GM12878 (cell line): Measurements from ENCODE around the gene ZNF282. TPM values are rescaled to one million over a fixed set of nuclear protein-coding genes. Genes with fewer than 3 reads are reported as not detected.

Experiments used
- ATAC-seq: fragments of 200-7000 bp; cut with Tn5 transposase; 3 replicates; pipeline ENCODE4 v1.9.1; 2020; ENCODE audit warnings: mild to moderate bottlenecking, moderate library complexity
- BruUV-seq: library from RNA; stranded (reverse); fragments of 400-500 nt; replicated peaks from 2 replicates; lab custom pipeline; 2021; lab: Mats Ljungman, UMichigan
- CTCF ChIA-PET: fragments of 300-600 bp; sonication (Branson Sonifier 250); formaldehyde crosslinking; extraction: SDS; loops from one replicate; lab custom pipeline; 2021; ENCODE audit warnings: inconsistent platforms; lab: Yijun Ruan, JAX
- POLR2A ChIA-PET: fragments of 350-600 bp; formaldehyde crosslinking; extraction: SDS; loops from one replicate; lab custom pipeline; 2021; ENCODE audit warnings: inconsistent platforms; lab: Charles Lee
- RAD21 ChIA-PET: fragments of 300-600 bp; sonication (Branson Sonifier 250); formaldehyde crosslinking; loops from one replicate; lab custom pipeline; 2023; ENCODE audit warnings: antibody characterized with exemption; ENCODE audit not compliant: unreplicated experiment; lab: Charles Lee
- SMC1A ChIA-PET: fragments of 300-600 bp; sonication (Branson Sonifier 250); formaldehyde crosslinking; loops from one replicate; lab custom pipeline; 2023; ENCODE audit not compliant: unreplicated experiment, uncharacterized antibody; lab: Charles Lee
- DNase-seq: peaks from one replicate; pipeline ENCODE4 v3.0.0-alpha.2; 2011; ENCODE audit warnings: low read depth, low spot score
- FAIRE-seq: peaks from 3 replicates; lab custom pipeline; 2011; peaks lifted over from hg19 to GRCh38; lab: Jason Lieb, UNC
- H2AFZ ChIP-seq: 2 replicates; pipeline ENCODE4 v1.6.0; 2011; ENCODE audit warnings: low read depth, low read length, control low read depth; ENCODE audit not compliant: control insufficient read depth
- H3K27ac ChIP-seq: 2 replicates; pipeline ENCODE4 v1.5.1; 2011; ENCODE audit warnings: control low read depth; ENCODE audit not compliant: control insufficient read depth, insufficient read depth
- H3K27me3 ChIP-seq, 2 experiments: replicated peaks in 1 of 2; 2 replicates each; pipeline versions ENCODE4 v1.6.0 to v1.6.1; 2011; ENCODE audit warnings: low read length in 1 of 2; ENCODE audit not compliant: control insufficient read depth in 2 of 2, insufficient read depth in 2 of 2
- H3K36me3 ChIP-seq, 2 experiments: 2 replicates each; pipeline ENCODE4 v1.5.1; 2011; ENCODE audit warnings: low read length in 1 of 2; ENCODE audit not compliant: control insufficient read depth in 2 of 2, insufficient read depth in 2 of 2
- H3K4me1 ChIP-seq: 2 replicates; pipeline ENCODE4 v1.6.1; 2011; ENCODE audit warnings: mild to moderate bottlenecking, low read length, moderate library complexity, mixed read lengths; ENCODE audit not compliant: control insufficient read depth, insufficient read depth
- H3K4me2 ChIP-seq: 2 replicates; pipeline ENCODE4 v1.6.0; 2011; ENCODE audit warnings: control low read depth; ENCODE audit not compliant: control insufficient read depth, insufficient read depth
- H3K4me3 ChIP-seq: fragments of 200-600 bp; sonication (generic); 2 replicates; pipeline ENCODE4 v1.5.1; 2016
- H3K79me2 ChIP-seq: 2 replicates; pipeline ENCODE4 v1.6.0; 2011; ENCODE audit warnings: low read length; ENCODE audit not compliant: control insufficient read depth, insufficient read depth
- H3K9ac ChIP-seq: 2 replicates; pipeline ENCODE4 v1.8.0; 2011; ENCODE audit warnings: low read length, control low read depth, mixed read lengths; ENCODE audit not compliant: control insufficient read depth, insufficient read depth
- H3K9me3 ChIP-seq: replicated peaks from 3 replicates; pipeline ENCODE4 v1.5.1; 2011; ENCODE audit warnings: mild to moderate bottlenecking, low read length; ENCODE audit not compliant: control insufficient read depth, insufficient read depth
- H4K20me1 ChIP-seq: 2 replicates; pipeline ENCODE4 v1.6.0; 2011; ENCODE audit not compliant: control insufficient read depth, insufficient read depth
- BMI1 ChIP-seq: fragments of 450-650 bp; IDR thresholded peaks from 2 replicates; pipeline ENCODE4 v1.6.1; 2016; ENCODE audit warnings: mild to moderate bottlenecking, moderate library complexity, borderline replicate concordance
- CBX3 ChIP-seq: fragments of 200-600 bp; sonication (generic); IDR thresholded peaks from 2 replicates; pipeline ENCODE4 v1.6.1; 2016; ENCODE audit warnings: low read depth, borderline replicate concordance
- DPF2 ChIP-seq: fragments of 450-650 bp; IDR thresholded peaks from 2 replicates; pipeline ENCODE4 v1.6.1; 2017; ENCODE audit warnings: mild to moderate bottlenecking
- HCFC1 ChIP-seq: fragments of 150-350 bp; IDR thresholded peaks from 2 replicates; pipeline ENCODE4 v1.6.1; 2014; ENCODE audit warnings: low read length
- LARP7 ChIP-seq: fragments of 450-650 bp; IDR thresholded peaks from 2 replicates; pipeline ENCODE4 v1.6.1; 2017; ENCODE audit warnings: mild to moderate bottlenecking
- MEF2A ChIP-seq: IDR thresholded peaks from 2 replicates; pipeline ENCODE4 v1.6.1; 2011; ENCODE audit warnings: low read depth, mild to moderate bottlenecking, low read length, moderate library complexity; ENCODE audit not compliant: insufficient read depth
- MEF2B ChIP-seq: fragments of 450-650 bp; IDR thresholded peaks from 2 replicates; pipeline ENCODE4 v1.6.1; 2018; ENCODE audit warnings: mild to moderate bottlenecking, moderate library complexity; ENCODE audit not compliant: partially characterized antibody, poor library complexity, severe bottlenecking
- RELB ChIP-seq: fragments of 450-650 bp; IDR thresholded peaks from 2 replicates; pipeline ENCODE4 v1.6.1; 2017; ENCODE audit warnings: low read depth, mild to moderate bottlenecking, moderate library complexity
- SMAD5 ChIP-seq: IDR thresholded peaks from 2 replicates; pipeline ENCODE4 v1.6.1; 2016; ENCODE audit warnings: antibody characterized with exemption, low read depth
- STAT3 ChIP-seq: IDR thresholded peaks from 2 replicates; pipeline ENCODE4 v1.6.1; 2011; ENCODE audit warnings: low read depth, low read length, improper control_type of control experiment
- ZNF384 ChIP-seq: IDR thresholded peaks from 2 replicates; pipeline ENCODE4 v1.6.1; 2012; ENCODE audit warnings: low read depth, mild to moderate bottlenecking, low read length, improper control_type of control experiment, borderline replicate concordance
- WGBS: methylation state at CpG from one replicate; pipeline ENCODE4 v1.1.6; 2016; ENCODE audit warnings: low lambda C conversion rate; ENCODE audit not compliant: insufficient replicate concordance, insufficient coverage; ENCODE audit errors: missing lambda C conversion rate; 5-methylcytosine and 5-hydroxymethylcytosine counted together
- in situ Hi-C: fragments of 300-500 bp; cut with MboI; formaldehyde crosslinking; loops from 9 replicates; pipeline ENCODE4 v1.14.3; 2018; ENCODE audit warnings: mixed read lengths
- intact Hi-C: fragments of 100-400 bp; cut with micrococcal nuclease; formaldehyde crosslinking; loops from one replicate; pipeline ENCODE4 v1.14.2; 2022; ENCODE audit not compliant: unreplicated experiment
- polyA plus RNA-seq, 11 experiments: library from polyadenylated mRNA; depleted of rRNA in 4 of 11; unstranded in 6 of 11; stranded (reverse) in 5 of 11; fragments of >200 nt; fragmentation: Nextera tagmentation in 4 of 11; fragmentation: Illumina TruSeq in 1 of 11; extraction: Ambion mirVana in 4 of 11; extraction: Trizol in 1 of 11; gene quantifications; 1 replicate in 1 of 11; 2 replicates in 10 of 11; pipeline versions ENCODE4 v1.2.1 to v1.2.3, GENCODE V29; 2011 to 2016; ENCODE audit warnings: inconsistent platforms in 2 of 11, missing spikeins in 2 of 11, low read depth in 1 of 11
- total RNA-seq, 4 experiments: library from RNA; depleted of rRNA in 3 of 4; stranded (reverse); fragments of >200 nt in 3 of 4; fragmentation: Illumina TruSeq in 1 of 4; extraction: Trizol in 1 of 4; gene quantifications; 2 replicates each; pipeline versions ENCODE4 v1.2.1 to v1.2.3, GENCODE V29; 2013 to 2021
- TF ChIP-seq, protein P1 (sequence below): fragments of 450-650 bp; IDR thresholded peaks from 2 replicates; pipeline ENCODE4 v1.6.1; 2016; ENCODE audit warnings: mild to moderate bottlenecking
- TF ChIP-seq, protein P2 (sequence below): IDR thresholded peaks from 2 replicates; pipeline ENCODE4 v1.6.1; 2012; ENCODE audit warnings: low read depth, low read length, improper control_type of control experiment

The ZNF282 gene
- total and polyA plus RNA-seq, 10 of the 15 experiments (the other 5 are each of a cell fraction or from before 2014, with no cell fraction given), result 0.35 to 28.4 (median 8.1) TPM

DNA sequence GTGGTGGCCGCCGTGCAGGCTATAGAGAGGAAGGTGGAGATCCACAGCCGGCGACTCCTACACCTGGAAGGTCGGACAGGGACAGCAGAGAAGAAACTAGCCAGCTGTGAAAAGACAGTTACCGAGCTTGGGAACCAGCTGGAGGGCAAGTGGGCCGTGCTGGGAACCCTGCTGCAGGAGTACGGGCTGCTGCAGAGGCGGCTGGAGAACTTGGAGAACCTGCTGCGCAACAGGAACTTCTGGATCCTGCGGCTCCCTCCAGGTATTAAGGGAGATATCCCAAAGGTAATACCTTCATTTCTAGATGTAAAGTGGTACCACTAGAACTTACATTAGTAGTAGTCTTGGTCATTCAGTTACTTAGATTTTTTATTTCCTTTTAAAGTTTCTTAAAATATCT is 41.3 kb upstream of the ZNF282 start:
- TF ChIP-seq SMAD5 (no peak), ZNF384 (no peak), MEF2B (no peak), CBX3 (no peak), HCFC1 (no peak), LARP7 (no peak), DPF2 (no peak), RELB (no peak), MEF2A (no peak), BMI1 (no peak), STAT3 (no peak)
- TF ChIP-seq, protein P1, sequence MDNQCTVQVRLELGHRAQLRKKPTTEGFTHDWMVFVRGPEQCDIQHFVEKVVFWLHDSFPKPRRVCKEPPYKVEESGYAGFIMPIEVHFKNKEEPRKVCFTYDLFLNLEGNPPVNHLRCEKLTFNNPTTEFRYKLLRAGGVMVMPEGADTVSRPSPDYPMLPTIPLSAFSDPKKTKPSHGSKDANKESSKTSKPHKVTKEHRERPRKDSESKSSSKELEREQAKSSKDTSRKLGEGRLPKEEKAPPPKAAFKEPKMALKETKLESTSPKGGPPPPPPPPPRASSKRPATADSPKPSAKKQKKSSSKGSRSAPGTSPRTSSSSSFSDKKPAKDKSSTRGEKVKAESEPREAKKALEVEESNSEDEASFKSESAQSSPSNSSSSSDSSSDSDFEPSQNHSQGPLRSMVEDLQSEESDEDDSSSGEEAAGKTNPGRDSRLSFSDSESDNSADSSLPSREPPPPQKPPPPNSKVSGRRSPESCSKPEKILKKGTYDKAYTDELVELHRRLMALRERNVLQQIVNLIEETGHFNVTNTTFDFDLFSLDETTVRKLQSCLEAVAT, result no peak
- TF ChIP-seq, protein P2, sequence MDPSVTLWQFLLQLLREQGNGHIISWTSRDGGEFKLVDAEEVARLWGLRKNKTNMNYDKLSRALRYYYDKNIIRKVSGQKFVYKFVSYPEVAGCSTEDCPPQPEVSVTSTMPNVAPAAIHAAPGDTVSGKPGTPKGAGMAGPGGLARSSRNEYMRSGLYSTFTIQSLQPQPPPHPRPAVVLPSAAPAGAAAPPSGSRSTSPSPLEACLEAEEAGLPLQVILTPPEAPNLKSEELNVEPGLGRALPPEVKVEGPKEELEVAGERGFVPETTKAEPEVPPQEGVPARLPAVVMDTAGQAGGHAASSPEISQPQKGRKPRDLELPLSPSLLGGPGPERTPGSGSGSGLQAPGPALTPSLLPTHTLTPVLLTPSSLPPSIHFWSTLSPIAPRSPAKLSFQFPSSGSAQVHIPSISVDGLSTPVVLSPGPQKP, result no peak
- TF ChIP-seq, all 136 proteins: peak for 0
- ChIA-PET POLR2A (interaction anchor here (0.6 kb wide), 1 partner anchor 447 kb away, joined by 3 read pairs; no protein-coding TSS in a partner anchor), RAD21 (no interaction called here), CTCF (no interaction called here), SMC1A (no interaction called here)
- Histone ChIP-seq H4K20me1 (no peaks in the 10 kb centered on the region), H3K36me3 (peaks cover 0 to 5% of the 10 kb centered on the region in 2 experiments; a peak in 3 of 4 replicates), H3K9me3 (no peaks in the 10 kb centered on the region), H3K4me2 (no peak overlapping the region), H3K27ac (no peak overlapping the region), H3K4me3 (no peak overlapping the region), H3K4me1 (no peaks in the 10 kb centered on the region), H3K27me3 (no peaks in the 10 kb centered on the region), H3K9ac (no peak overlapping the region), H2AFZ (no peak overlapping the region), H3K79me2 (peaks cover 25% of the 10 kb centered on the region)
- intact Hi-C loops, result no loop called here
- WGBS, result 99% methylated on average over 11 of the region's 11 CpGs
- in situ Hi-C loops, result no loop called here
- no peak for ATAC-seq
- no peak for FAIRE-seq
- no peak for DNase-seq
- BruUV-seq, result no TSS peak
